DMS153 treated with DMSO at 0.1 percent for 48 hours (cell line): ENCODE results near the gene SYT1.

Experiments used
- DNase-seq: peaks from one replicate; lab custom pipeline; 2025; ENCODE audit not compliant: unreplicated experiment; lab: John Stamatoyannopoulos, UW

Gene SYT1

GRCh38 chr12:79487386-79488110 is 623.0 kb downstream of the SYT1 start:
- DNase-seq, result no peak
